Sciatic nerve (tissue), 2 donors: ENCODE measurements around the gene NFATC2IP. TPM values are rescaled to one million over a fixed set of nuclear protein-coding genes. Genes with fewer than 3 reads are reported as not detected.
"Not testable (repeated sequence)": the region's sequence is repeated elsewhere in the genome, so short reads cannot be mapped to it uniquely, and the experiment has no call there.

Source experiments
- ATAC-seq: fragments of 200-7000 bp; cut with Tn5 transposase; one replicate; pipeline ENCODE4 v1.9.1; 2020; ENCODE audit warnings: mild to moderate bottlenecking, moderate library complexity
- DNase-seq: peaks from one replicate; pipeline ENCODE4 v3.0.0-alpha.2; 2020; ENCODE audit warnings: low spot score
- intact Hi-C: fragments of 100-400 bp; cut with DNase I; formaldehyde crosslinking; loops from one replicate; pipeline ENCODE4 v1.14.2; 2022
- total RNA-seq: library from RNA; stranded (reverse); fragmentation: NEBNext Ultra II Directional; extraction: Animal tissue kit (Norgen Biotek cat#: 25700); gene quantifications from one replicate; pipeline ENCODE4 v1.2.1, GENCODE V29; 2021
- donor health status: DM: no; HTN: no; CAD: no.
- donor health status: DM: no; HTN: no; CAD: no.

Gene NFATC2IP
- total RNA-seq, 1 donor from 2014 or later, result 34.5 TPM

GRCh38 chr16:28985211-28986041 lies 34.7 kb downstream of the NFATC2IP start:
- intact Hi-C loops, result no loop called here
- ATAC-seq (peak; percentile 6), DNase-seq (no peak)

- ATAC-seq, result no peak
- intact Hi-C loops, result no loop called here
These were observed 35.3 kb downstream of the NFATC2IP start for GRCh38 chr16:28986046-28986445.

DNA sequence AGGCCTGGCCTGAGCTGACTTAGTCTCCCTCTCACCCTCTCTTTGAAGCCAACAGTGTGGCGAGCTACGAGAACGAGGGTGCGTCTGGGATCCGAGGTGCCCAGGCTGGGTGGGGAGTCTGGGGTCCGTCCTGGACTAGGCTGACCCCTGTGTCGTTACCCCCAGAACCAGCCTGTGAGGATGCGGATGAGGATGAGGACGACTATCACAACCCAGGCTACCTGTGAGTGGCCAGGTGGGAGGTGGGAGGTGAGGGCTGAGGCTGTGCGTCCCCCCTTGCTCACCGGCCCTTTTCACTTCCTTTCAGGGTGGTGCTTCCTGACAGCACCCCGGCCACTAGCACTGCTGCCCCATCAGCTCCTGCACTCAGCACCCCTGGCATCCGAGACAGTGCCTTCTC lies 35.8 kb downstream of the NFATC2IP start:
- intact Hi-C loops, result no loop called here
- no peak for ATAC-seq

More at GRCh38 chr16:28986046-28986445, 35.3 kb downstream of the NFATC2IP start:
- no peak for DNase-seq

GRCh38 chr16:28987170-28987853 lies 36.6 kb downstream of the NFATC2IP start:
- DNase-seq (no peak), ATAC-seq (no peak)
- intact Hi-C loops, result no loop called here

More for the DNA sequence above, 35.8 kb downstream of the NFATC2IP start:
- no peak for DNase-seq

DNA sequence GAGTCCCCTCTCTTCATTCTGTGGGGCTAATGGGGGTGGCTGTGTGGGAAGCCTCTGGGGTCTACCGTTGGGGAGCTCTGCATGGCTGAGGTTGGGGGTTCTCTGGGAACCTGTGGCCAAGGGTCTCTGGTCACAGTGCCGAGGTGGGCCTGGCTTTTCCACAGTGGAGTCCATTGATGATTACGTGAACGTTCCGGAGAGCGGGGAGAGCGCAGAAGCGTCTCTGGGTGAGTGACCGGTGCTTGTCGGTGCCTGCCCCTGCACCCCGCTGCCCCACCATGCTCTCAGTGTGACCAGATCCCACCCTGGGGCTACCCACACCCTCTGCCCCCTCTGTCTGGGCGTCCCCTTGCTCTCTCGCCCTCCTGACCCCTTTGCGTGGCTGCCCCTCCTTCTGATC lies 38.6 kb downstream of the NFATC2IP start:
- ATAC-seq (no peak), DNase-seq (no peak)
- intact Hi-C loops, result no loop called here

DNA sequence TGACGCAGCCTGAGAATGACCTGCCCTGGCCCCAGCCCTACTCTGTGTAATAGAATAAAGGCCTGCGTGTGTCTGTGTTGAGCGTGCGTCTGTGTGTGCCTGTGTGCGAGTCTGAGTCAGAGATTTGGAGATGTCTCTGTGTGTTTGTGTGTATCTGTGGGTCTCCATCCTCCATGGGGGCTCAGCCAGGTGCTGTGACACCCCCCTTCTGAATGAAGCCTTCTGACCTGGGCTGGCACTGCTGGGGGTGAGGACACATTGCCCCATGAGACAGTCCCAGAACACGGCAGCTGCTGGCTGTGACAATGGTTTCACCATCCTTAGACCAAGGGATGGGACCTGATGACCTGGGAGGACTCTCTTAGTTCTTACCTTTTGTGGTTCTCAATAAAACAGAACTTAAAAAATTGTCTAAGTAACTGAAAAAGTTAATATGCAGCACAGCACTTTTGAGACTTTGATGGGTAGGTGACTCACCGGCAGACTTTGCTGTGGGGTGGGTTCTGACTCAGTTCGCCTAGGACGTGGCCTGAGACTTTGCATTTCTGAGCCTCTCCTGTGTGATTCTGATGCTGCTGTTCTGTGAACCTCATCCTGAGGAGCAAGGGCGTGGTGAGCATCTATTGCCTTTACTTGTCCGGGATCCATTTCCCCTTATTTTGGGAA lies 39.8 kb downstream of the NFATC2IP start:
- intact Hi-C loops, result no loop called here
- ATAC-seq, result no peak
- DNase-seq, result no peak

DNA sequence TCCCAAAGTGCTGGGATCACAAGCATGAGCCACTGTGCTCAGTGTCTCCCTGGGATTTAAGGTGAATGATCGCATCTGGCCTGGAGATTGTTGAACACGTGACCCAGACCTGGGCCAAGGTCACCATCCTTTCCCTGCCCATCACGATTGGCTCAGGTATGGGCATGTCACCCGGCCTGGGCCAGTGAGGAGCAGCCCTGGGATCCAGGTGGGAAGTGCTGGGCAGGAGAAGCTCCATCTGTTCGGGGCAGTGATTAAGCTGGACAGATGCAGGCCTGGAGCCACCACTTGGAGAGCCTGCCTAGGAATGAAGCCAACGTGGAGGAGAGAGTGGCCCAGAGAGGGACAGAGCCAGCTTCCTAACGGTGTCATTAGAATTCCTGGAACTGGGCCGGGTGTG lies 41.0 kb downstream of the NFATC2IP start:
- intact Hi-C loops, result no loop called here
- DNase-seq, result no peak
- no peak for ATAC-seq

DNA sequence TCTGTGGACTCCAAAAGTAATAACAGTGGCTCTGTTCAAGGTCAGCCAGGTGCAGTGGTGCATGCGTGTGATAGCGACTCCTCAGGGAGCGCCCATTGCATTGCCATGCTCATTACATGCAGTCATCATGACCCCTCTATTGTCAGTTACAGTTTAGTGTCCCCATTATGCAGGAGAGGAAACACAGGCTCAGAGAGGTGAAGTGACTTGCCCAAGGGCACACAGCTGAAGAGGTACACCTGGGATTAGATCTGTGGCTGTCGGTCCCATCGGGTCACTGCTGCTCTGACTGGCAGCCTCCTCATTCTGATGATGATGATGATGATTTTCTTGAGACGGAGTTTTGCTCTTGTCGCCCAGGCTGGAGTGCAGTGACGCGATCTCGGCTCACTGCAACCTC lies 41.8 kb downstream of the NFATC2IP start:
- ATAC-seq (no peak), DNase-seq (no peak)
- intact Hi-C loops, result no loop called here

- no peak for DNase-seq
- intact Hi-C loops, result no loop called here
- ATAC-seq, result no peak
These were observed 48.1 kb downstream of the NFATC2IP start for GRCh38 chr16:28998837-28999236.

- ATAC-seq, result no peak
- intact Hi-C loops, result no loop called here
These were observed 48.8 kb downstream of the NFATC2IP start for GRCh38 chr16:28999577-28999976.

DNA sequence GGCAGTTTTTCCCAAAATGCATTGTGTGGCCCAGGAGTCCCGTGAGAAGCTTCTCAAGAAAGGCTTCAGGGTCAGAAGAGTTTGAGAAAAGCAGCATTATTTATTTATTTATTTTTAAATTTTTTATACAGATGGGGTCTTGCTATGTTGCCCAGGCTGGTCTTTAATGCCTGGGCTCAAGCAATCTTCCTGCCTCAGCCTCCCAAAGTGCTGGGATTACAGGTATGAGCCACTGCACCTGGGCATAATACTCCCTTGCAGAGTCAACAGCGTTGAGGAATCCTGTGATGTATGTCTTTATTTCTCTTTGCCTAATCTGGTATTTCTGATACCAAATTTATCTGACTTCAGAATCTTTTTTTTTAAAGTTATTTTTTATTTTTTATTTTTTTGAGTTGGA lies 49.3 kb downstream of the NFATC2IP start:
- ATAC-seq (no peak), DNase-seq (no peak)

More at GRCh38 chr16:28999577-28999976, 48.8 kb downstream of the NFATC2IP start:
- DNase-seq, result no peak

DNA sequence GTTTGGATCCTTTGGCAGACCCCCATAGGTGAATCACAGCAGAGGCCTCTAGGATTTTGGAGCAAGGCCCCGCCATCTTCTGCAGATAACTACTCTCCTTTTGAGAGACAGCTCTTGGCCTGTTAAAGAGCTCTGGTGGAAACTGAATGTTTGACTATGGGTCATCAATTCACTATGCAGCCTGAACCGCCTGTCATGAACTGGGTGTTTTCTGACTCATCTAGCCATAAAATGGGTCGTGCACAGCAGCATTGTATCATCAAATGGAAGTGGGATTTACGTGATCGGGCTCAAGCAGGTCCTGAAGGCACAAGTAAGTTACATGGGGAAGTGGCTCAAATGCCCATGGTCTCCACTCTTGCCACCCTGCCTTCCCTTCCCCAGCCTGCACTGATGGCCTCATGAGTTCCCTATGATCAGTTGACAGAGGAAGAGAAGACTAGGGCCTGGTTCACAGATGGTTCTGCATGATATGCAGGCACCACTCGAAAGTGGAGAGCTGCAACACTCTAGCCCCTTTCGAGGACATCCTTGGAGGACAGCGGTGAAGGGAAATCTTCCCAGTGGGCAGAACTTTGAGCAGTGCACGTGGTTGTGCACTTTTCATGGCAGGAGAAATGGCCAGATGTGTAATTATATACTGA lies 53.9 kb downstream of the NFATC2IP start:
- intact Hi-C loops, DNase-seq, ATAC-seq: not testable (repeated sequence)

More for the DNA sequence above, 49.3 kb downstream of the NFATC2IP start:
- intact Hi-C loops, result no loop called here

GRCh38 chr16:29007730-29008593 lies 57.2 kb downstream of the NFATC2IP start:
- DNase-seq, result no peak
- no peak for ATAC-seq
- intact Hi-C loops, result no loop called here

DNA sequence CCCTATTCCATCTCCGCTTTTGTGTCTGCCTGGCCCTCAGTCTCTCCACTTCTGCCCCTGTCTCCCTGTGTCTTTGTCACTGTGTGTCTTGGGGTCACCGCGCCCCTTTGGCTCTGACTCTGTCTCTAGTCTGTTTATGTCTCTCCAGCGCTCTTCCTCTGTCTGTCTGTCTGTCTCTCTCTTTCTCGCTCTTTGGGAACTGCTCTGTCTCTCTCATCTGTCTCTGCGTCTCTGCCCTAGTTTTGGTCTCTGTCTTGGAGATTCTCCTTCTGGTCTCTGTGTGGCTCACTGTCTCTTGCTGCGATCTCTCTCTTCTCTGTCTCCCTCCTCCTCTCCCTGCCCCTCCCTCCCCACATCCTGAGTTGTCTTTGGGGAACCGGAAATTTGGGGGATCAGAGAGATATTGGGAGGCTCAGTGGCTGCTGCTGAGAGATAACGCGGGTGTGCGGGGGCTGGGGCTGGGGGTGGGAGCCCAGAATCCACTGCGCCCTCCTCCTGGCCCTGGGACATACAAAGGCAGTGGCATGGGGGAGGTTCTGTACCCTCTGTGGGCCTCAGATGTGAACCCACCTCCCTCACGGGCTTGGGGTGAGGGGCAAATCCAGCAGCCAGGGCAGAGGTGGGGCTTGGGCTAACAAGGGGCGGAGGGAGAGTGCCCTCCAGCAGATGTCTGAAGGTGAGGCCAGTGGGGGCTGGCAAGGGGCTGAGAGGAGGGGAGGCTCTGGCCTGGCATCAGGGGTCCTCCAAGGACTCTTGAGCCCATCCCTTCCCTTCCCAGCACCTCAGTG lies 58.5 kb downstream of the NFATC2IP start:
- intact Hi-C loops, result no loop called here
- ATAC-seq, result no peak
- no peak for DNase-seq

DNA sequence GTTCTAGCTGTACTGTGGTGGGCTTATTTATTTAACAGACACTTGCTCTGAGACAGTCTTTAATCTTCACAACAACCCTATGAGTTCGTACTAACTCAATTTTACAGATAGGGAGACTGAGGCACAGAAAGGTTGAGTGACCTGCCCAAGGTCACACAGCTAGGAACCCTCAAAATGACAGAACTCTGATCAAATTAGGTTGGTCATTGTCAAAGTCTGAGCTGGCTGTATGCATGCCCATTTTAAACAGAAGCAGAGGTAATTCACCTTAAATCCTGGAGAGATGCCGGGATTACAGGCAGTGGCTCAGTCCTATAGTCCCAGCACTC lies 59.1 kb downstream of the NFATC2IP start:
- no peak for DNase-seq
- intact Hi-C loops, result no loop called here
- ATAC-seq, result no peak

- DNase-seq (no peak), ATAC-seq (no peak)
- intact Hi-C loops, result no loop called here
These were observed 60.4 kb downstream of the NFATC2IP start for GRCh38 chr16:29011112-29011511.

DNA sequence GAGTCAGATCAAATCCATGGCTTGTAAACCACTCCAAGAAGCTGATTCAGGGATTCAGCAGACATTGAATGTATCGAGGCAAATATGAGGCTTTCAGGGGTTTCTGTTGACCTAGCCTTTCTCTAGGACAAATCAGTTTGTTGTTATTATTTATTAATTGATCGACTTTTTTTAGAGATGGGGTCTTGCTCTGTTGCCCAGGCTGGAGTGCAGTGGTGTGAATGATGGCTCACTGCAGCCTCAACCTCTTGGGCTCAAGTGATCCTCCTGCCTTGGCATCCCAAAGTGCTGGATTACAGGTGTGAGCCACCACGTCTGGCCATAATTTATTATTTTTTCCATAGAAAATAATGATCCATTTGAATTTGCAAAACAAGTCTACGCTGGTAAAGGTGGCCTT lies 61.1 kb downstream of the NFATC2IP start:
- no peak for ATAC-seq
- intact Hi-C loops, result no loop called here
- DNase-seq, result no peak
